Neural cell (in vitro differentiated cells): ENCODE measurements around the gene SHTN1. TPM values are rescaled to one million over a fixed set of nuclear protein-coding genes. Genes with fewer than 3 reads are reported as not detected.

ENCODE experiments used
- H2AFZ ChIP-seq: fragments of 200-600, 300-800 bp; sonication (generic), shearing (Covaris generic); 2 replicates; pipeline ENCODE4 v1.6.0; 2014; ENCODE audit warnings: low read depth, mild to moderate bottlenecking, antibody characterized with exemption, low read length, moderate library complexity
- H3F3A ChIP-seq: fragments of 200-600 bp; shearing (Covaris generic); 2 replicates; pipeline ENCODE4 v1.6.1; 2016; ENCODE audit warnings: mild to moderate bottlenecking, moderate library complexity, mixed read lengths, antibody characterized with exemption, low read length; ENCODE audit not compliant: insufficient read depth, poor library complexity, severe bottlenecking
- H3K27ac ChIP-seq: fragments of 200-600, 300-800 bp; sonication (generic), shearing (Covaris generic); 2 replicates; pipeline ENCODE4 v1.5.1; 2014; ENCODE audit warnings: mild to moderate bottlenecking, low read length, moderate library complexity
- H3K27me3 ChIP-seq: fragments of 300-800, 200-600 bp; sonication (generic), shearing (Covaris generic); 2 replicates; pipeline ENCODE4 v1.6.0; 2014; ENCODE audit warnings: mild to moderate bottlenecking, low read depth, low read length, moderate library complexity; ENCODE audit not compliant: insufficient read depth
- H3K36me3 ChIP-seq: fragments of 300-800, 200-600 bp; sonication (generic), shearing (Covaris generic); 2 replicates; pipeline ENCODE4 v1.5.1; 2014; ENCODE audit warnings: mild to moderate bottlenecking, antibody characterized with exemption, low read length, moderate library complexity; ENCODE audit not compliant: insufficient read depth
- H3K4me2 ChIP-seq: fragments of 300-800, 200-600 bp; sonication (generic), shearing (Covaris generic); 2 replicates; pipeline ENCODE4 v1.6.0; 2014; ENCODE audit warnings: mild to moderate bottlenecking, low read length
- H3K4me3 ChIP-seq: fragments of 300-800, 200-600 bp; sonication (generic), shearing (Covaris generic); 2 replicates; pipeline ENCODE4 v1.5.1; 2014; ENCODE audit warnings: mild to moderate bottlenecking, low read length, moderate library complexity
- H3K79me2 ChIP-seq: fragments of 200-600 bp; shearing (Covaris generic); replicated peaks from 2 replicates; pipeline ENCODE4 v1.6.0; 2014; ENCODE audit warnings: mild to moderate bottlenecking, low read length, moderate library complexity; ENCODE audit not compliant: insufficient read depth
- H3K9ac ChIP-seq: fragments of 300-800, 200-600 bp; sonication (generic), shearing (Covaris generic); 2 replicates; pipeline ENCODE4 v1.6.1; 2016; ENCODE audit warnings: mild to moderate bottlenecking, low read length, mixed read lengths
- H3K9me2 ChIP-seq: fragments of 200-600 bp; shearing (Covaris generic); 2 replicates; pipeline ENCODE4 v1.6.1; 2016; ENCODE audit warnings: mild to moderate bottlenecking, low read length, mixed read lengths; ENCODE audit not compliant: insufficient read depth
- H3K9me3 ChIP-seq: fragments of 200-600, 300-800 bp; sonication (generic), shearing (Covaris generic); 2 replicates; pipeline ENCODE4 v1.6.1; 2016; ENCODE audit warnings: mild to moderate bottlenecking, mixed run types, low read length, moderate library complexity, mixed read lengths
- H4K20me1 ChIP-seq: fragments of 200-600 bp; shearing (Covaris generic); 2 replicates; pipeline ENCODE4 v1.6.1; 2016; ENCODE audit warnings: mild to moderate bottlenecking, mixed run types; ENCODE audit not compliant: insufficient read depth
- EP300 ChIP-seq: fragments of 450-650 bp; conservative IDR thresholded peaks from 2 replicates; pipeline ENCODE4 v1.6.1; 2014; ENCODE audit warnings: antibody characterized with exemption, mild to moderate bottlenecking, moderate library complexity; ENCODE audit not compliant: poor library complexity, severe bottlenecking
- EZH2 ChIP-seq: fragments of 200-600, 300-800 bp; shearing (Covaris generic), sonication (generic); IDR thresholded peaks from 2 replicates; pipeline ENCODE4 v1.6.1; 2014; ENCODE audit warnings: antibody characterized with exemption, low read length, borderline replicate concordance, mild to moderate bottlenecking; ENCODE audit not compliant: insufficient read depth, poor library complexity, severe bottlenecking
- MXI1 ChIP-seq: fragments of 450-650 bp; conservative IDR thresholded peaks from 2 replicates; pipeline ENCODE4 v1.6.1; 2014; ENCODE audit warnings: antibody characterized with exemption, mild to moderate bottlenecking; ENCODE audit not compliant: poor library complexity, severe bottlenecking
- POLR2AphosphoS5 ChIP-seq: IDR thresholded peaks from 2 replicates; pipeline ENCODE4 v1.6.1; 2012
- RAD21 ChIP-seq: fragments of 450-650 bp; conservative IDR thresholded peaks from 2 replicates; pipeline ENCODE4 v1.6.1; 2014; ENCODE audit warnings: antibody characterized with exemption, mild to moderate bottlenecking, moderate library complexity
- SMC3 ChIP-seq: fragments of 450-650 bp; conservative IDR thresholded peaks from 2 replicates; pipeline ENCODE4 v1.6.1; 2014; ENCODE audit warnings: antibody characterized with exemption, mild to moderate bottlenecking, moderate library complexity; ENCODE audit not compliant: poor library complexity
- TAF1 ChIP-seq: IDR thresholded peaks from 2 replicates; pipeline ENCODE4 v1.6.1; 2012; ENCODE audit warnings: low read depth
- polyA plus RNA-seq: library from polyadenylated mRNA; depleted of rRNA; stranded (reverse); fragments of >200 nt; gene quantifications from 2 replicates; pipeline ENCODE4 v1.2.3, GENCODE V29; 2014
- TF ChIP-seq, protein P1 (sequence below): fragments of 450-650 bp; IDR thresholded peaks from 2 replicates; pipeline ENCODE4 v1.5.1; 2014; ENCODE audit warnings: antibody characterized with exemption, mild to moderate bottlenecking, moderate library complexity; ENCODE audit not compliant: poor library complexity, severe bottlenecking
- TF ChIP-seq, protein P2 (sequence below): IDR thresholded peaks from 2 replicates; pipeline ENCODE4 v1.6.1; 2012; ENCODE audit warnings: borderline replicate concordance

Gene SHTN1
- polyA plus RNA-seq, 1 donor from 2014 or later: 55.8 TPM

DNA sequence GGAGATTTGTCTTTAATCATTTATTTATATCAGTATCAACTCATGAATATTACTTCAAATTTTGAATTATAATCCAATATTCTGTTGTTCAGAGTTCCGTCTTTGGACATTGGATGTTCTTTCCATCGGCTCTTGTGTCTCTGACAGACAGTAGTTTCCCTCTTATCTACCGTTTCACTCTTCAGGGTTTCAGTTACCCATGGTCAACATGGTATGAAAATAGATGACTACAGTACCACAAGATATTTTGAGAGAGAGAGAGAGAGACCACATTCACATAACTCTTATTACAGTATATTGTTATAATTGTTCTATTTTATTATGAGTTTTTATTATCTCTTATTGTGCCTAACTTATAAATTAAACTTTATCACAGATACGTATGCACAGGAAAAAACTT is 6.8 kb downstream of the SHTN1 start:
- Histone ChIP-seq H3K4me3 (no peak overlapping the region), H3K27ac (no peak overlapping the region), H3K27me3 (no peaks in the 10 kb centered on the region), H3K9me3 (no peaks in the 10 kb centered on the region), H3F3A (no peaks in the 10 kb centered on the region), H3K79me2 (no peaks in the 10 kb centered on the region), H3K9ac (no peak overlapping the region), H2AFZ (no peak overlapping the region), H3K4me2 (no peak overlapping the region), H4K20me1 (no peaks in the 10 kb centered on the region), H3K36me3 (no peaks in the 10 kb centered on the region), H3K9me2 (no peaks in the 10 kb centered on the region)
- TF ChIP-seq POLR2AphosphoS5 (no peak), EP300 (no peak), MXI1 (no peak), RAD21 (no peak)
- TF ChIP-seq, protein P1, sequence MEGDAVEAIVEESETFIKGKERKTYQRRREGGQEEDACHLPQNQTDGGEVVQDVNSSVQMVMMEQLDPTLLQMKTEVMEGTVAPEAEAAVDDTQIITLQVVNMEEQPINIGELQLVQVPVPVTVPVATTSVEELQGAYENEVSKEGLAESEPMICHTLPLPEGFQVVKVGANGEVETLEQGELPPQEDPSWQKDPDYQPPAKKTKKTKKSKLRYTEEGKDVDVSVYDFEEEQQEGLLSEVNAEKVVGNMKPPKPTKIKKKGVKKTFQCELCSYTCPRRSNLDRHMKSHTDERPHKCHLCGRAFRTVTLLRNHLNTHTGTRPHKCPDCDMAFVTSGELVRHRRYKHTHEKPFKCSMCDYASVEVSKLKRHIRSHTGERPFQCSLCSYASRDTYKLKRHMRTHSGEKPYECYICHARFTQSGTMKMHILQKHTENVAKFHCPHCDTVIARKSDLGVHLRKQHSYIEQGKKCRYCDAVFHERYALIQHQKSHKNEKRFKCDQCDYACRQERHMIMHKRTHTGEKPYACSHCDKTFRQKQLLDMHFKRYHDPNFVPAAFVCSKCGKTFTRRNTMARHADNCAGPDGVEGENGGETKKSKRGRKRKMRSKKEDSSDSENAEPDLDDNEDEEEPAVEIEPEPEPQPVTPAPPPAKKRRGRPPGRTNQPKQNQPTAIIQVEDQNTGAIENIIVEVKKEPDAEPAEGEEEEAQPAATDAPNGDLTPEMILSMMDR: no peak
- TF ChIP-seq, protein P2, sequence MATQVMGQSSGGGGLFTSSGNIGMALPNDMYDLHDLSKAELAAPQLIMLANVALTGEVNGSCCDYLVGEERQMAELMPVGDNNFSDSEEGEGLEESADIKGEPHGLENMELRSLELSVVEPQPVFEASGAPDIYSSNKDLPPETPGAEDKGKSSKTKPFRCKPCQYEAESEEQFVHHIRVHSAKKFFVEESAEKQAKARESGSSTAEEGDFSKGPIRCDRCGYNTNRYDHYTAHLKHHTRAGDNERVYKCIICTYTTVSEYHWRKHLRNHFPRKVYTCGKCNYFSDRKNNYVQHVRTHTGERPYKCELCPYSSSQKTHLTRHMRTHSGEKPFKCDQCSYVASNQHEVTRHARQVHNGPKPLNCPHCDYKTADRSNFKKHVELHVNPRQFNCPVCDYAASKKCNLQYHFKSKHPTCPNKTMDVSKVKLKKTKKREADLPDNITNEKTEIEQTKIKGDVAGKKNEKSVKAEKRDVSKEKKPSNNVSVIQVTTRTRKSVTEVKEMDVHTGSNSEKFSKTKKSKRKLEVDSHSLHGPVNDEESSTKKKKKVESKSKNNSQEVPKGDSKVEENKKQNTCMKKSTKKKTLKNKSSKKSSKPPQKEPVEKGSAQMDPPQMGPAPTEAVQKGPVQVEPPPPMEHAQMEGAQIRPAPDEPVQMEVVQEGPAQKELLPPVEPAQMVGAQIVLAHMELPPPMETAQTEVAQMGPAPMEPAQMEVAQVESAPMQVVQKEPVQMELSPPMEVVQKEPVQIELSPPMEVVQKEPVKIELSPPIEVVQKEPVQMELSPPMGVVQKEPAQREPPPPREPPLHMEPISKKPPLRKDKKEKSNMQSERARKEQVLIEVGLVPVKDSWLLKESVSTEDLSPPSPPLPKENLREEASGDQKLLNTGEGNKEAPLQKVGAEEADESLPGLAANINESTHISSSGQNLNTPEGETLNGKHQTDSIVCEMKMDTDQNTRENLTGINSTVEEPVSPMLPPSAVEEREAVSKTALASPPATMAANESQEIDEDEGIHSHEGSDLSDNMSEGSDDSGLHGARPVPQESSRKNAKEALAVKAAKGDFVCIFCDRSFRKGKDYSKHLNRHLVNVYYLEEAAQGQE: no peak

DNA sequence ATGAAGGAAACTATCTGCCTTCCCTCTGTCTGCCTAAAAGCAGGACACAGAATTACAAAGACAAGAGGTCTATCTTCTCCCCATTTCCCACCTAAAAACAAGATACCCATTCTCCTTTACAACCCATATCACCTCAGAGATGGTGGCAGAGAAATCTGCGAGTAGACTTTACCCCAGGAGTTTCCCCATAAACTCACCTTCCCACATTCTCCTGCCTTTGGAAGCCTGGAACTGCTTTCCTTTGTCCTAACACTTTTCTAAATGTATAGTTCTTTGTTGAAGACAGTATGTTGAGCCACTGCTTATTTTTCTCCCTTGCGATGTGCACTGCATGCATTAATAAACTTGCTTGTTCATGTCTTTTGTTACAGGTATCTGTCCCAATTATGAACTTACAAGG is 8.0 kb downstream of the SHTN1 start:
- Histone ChIP-seq H3F3A (no peaks in the 10 kb centered on the region), H3K4me3 (no peak overlapping the region), H3K36me3 (no peaks in the 10 kb centered on the region), H3K9ac (no peak overlapping the region), H3K79me2 (no peaks in the 10 kb centered on the region), H3K9me3 (no peaks in the 10 kb centered on the region), H3K27me3 (no peaks in the 10 kb centered on the region), H3K4me2 (no peak overlapping the region), H3K9me2 (no peaks in the 10 kb centered on the region), H3K27ac (no peak overlapping the region), H4K20me1 (no peaks in the 10 kb centered on the region), H2AFZ (no peak overlapping the region)
- TF ChIP-seq MXI1 (no peak), TAF1 (no peak), SMC3 (no peak), RAD21 (no peak), POLR2AphosphoS5 (no peak), EP300 (no peak), EZH2 (no peak)
- TF ChIP-seq, protein P2: no peak
- TF ChIP-seq, protein P1: no peak
